Erythroblast (primary cell): ENCODE results near the gene C11orf21.

Experiments used
- GATA1 ChIP-seq: IDR thresholded peaks from 2 replicates; pipeline ENCODE4 v1.6.1; 2011; ENCODE audit warnings: low read depth, mild to moderate bottlenecking, control low read depth, low read length, moderate library complexity
- POLR2A ChIP-seq: IDR thresholded peaks from 2 replicates; pipeline ENCODE4 v1.6.1; 2011; ENCODE audit warnings: mild to moderate bottlenecking, low read length

DNA sequence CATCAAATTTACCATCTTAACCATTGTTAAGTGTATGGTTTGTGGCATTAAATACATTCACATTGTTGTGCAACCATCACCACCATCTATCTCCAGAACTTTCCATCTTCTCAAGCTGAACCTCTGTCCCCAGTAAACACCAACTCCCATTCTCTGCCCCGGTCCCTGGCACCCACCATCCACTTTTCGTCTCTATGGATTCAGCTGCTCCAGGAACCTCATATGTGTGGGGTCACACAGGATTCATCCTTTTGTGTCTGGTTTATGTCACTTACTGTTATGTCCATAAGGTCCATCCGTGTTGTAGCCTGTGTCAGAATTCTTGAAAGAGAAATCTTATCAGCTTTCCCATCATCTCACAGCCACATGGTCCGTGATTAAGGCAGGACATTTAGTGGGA is 16.4 kb upstream of the C11orf21 start:
- TF ChIP-seq POLR2A (no peak), GATA1 (no peak)
